CD4-positive, alpha-beta T cell treated with Interferon alpha-2 for 1 hour (primary cell): ENCODE results near the gene NOL7.
A peak's percentile ranks its signal among the peaks of the same experiment; 100 is the strongest.

Experiments
- DNase-seq, 2 donors: peaks; one replicate each; pipeline ENCODE4 v3.0.0-alpha.2; 2020 to 2022

Gene NOL7

GRCh38 chr6:13614926-13615791 lies at the start of gene NOL7:
Gene NOL7 (plus strand): TSS chr6:13615335. CDS start chr6:13615359, 24 bp downstream.
- DNase-seq: peak; percentile 97 to 98

- DNase-seq: no peak
These were observed 49.2 kb upstream of the NOL7 start for GRCh38 chr6:13565921-13566320.

GRCh38 chr6:13566500-13566899 lies 48.6 kb upstream of the NOL7 start:
- no peak for DNase-seq

GRCh38 chr6:13568970-13569369 lies 46.2 kb upstream of the NOL7 start:
- no peak for DNase-seq

GRCh38 chr6:13572240-13572639 lies 42.9 kb upstream of the NOL7 start:
- no peak for DNase-seq

GRCh38 chr6:13572951-13573654 lies 42.0 kb upstream of the NOL7 start:
- DNase-seq: no peak

GRCh38 chr6:13573669-13574110 lies 41.4 kb upstream of the NOL7 start:
- DNase-seq: no peak

- DNase-seq: peak; percentile 95
These were observed 41.0 kb upstream of the NOL7 start for GRCh38 chr6:13574149-13574570.

- peak; percentile 76 to 81 for DNase-seq
These were observed 40.4 kb upstream of the NOL7 start, which contains the start of gene SIRT5 for GRCh38 chr6:13574571-13575376. Gene SIRT5 (plus strand): TSS chr6:13574601. CDS start chr6:13584111, 9,510 bp downstream.

- no peak for DNase-seq
These were observed 39.8 kb upstream of the NOL7 start for GRCh38 chr6:13575377-13575775.

- DNase-seq: no peak
These were observed 39.1 kb upstream of the NOL7 start for GRCh38 chr6:13576017-13576416.

GRCh38 chr6:13577926-13578325 lies 37.2 kb upstream of the NOL7 start:
- no peak for DNase-seq

GRCh38 chr6:13579911-13580310 lies 35.2 kb upstream of the NOL7 start:
- DNase-seq: no peak

GRCh38 chr6:13581700-13582229 lies 33.4 kb upstream of the NOL7 start:
- DNase-seq: no peak

- DNase-seq: no peak
These were observed 28.3 kb upstream of the NOL7 start for GRCh38 chr6:13586603-13587542.

- DNase-seq: no peak
These were observed 25.3 kb upstream of the NOL7 start for GRCh38 chr6:13589801-13590200.

- DNase-seq: no peak
These were observed 24.5 kb upstream of the NOL7 start for GRCh38 chr6:13590574-13591153.

- DNase-seq: no peak
These were observed 23.8 kb upstream of the NOL7 start for GRCh38 chr6:13591205-13591921.

- DNase-seq: no peak
These were observed 22.0 kb upstream of the NOL7 start for GRCh38 chr6:13593103-13593502.

- DNase-seq: no peak
These were observed 21.4 kb upstream of the NOL7 start for GRCh38 chr6:13593720-13594119.

GRCh38 chr6:13597073-13597472 lies 18.1 kb upstream of the NOL7 start:
- no peak for DNase-seq
